Measurements from ENCODE around the gene PPP2R2B.

GRCh38 chr5:146533260-146533857, 345.2 kb downstream of the PPP2R2B start:
- TF ChIP-seq, protein P1, sequence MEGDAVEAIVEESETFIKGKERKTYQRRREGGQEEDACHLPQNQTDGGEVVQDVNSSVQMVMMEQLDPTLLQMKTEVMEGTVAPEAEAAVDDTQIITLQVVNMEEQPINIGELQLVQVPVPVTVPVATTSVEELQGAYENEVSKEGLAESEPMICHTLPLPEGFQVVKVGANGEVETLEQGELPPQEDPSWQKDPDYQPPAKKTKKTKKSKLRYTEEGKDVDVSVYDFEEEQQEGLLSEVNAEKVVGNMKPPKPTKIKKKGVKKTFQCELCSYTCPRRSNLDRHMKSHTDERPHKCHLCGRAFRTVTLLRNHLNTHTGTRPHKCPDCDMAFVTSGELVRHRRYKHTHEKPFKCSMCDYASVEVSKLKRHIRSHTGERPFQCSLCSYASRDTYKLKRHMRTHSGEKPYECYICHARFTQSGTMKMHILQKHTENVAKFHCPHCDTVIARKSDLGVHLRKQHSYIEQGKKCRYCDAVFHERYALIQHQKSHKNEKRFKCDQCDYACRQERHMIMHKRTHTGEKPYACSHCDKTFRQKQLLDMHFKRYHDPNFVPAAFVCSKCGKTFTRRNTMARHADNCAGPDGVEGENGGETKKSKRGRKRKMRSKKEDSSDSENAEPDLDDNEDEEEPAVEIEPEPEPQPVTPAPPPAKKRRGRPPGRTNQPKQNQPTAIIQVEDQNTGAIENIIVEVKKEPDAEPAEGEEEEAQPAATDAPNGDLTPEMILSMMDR (IDR thresholded peaks at IDR 0.05; ENCODE audit: low read length), result peak; percentile 87
- TF ChIP-seq EZH2phosphoT487 (IDR thresholded peaks at IDR 0.05; ENCODE audit: low read length), result no peak
- no peak for TF ChIP-seq EZH2 (optimal IDR thresholded peaks at IDR 0.05; ENCODE audit: low read depth, low read length)
